Activated CD4-positive, CD25-positive, alpha-beta regulatory T cell treated with anti-CD3 and anti-CD28 coated beads, Interleukin-2, amount 50 U/mL, for 72 hours (primary cell): ENCODE results near the gene RIPOR2.
"Not testable (repeated sequence)": the region's sequence is repeated elsewhere in the genome, so short reads cannot be mapped to it uniquely, and the experiment has no call there.

Experiments
- DNase-seq: peaks from one replicate; pipeline ENCODE4 v3.0.0; 2021

The RIPOR2 gene

GRCh38 chr6:24796616-24797290 lies 139.0 kb downstream of the RIPOR2 start:
- no peak for DNase-seq

- DNase-seq: no peak
These were observed 140.7 kb downstream of the RIPOR2 start for GRCh38 chr6:24795106-24795505.

GRCh38 chr6:24788031-24788665 lies 147.6 kb downstream of the RIPOR2 start:
- DNase-seq: no peak

- DNase-seq: no peak
These were observed 155.6 kb downstream of the RIPOR2 start for GRCh38 chr6:24780206-24780605.

- DNase-seq: no peak
These were observed 156.2 kb downstream of the RIPOR2 start for GRCh38 chr6:24779416-24780016.

GRCh38 chr6:24778878-24779277 lies 156.9 kb downstream of the RIPOR2 start:
- no peak for DNase-seq

- no peak for DNase-seq
These were observed 157.6 kb downstream of the RIPOR2 start for GRCh38 chr6:24778121-24778520.

GRCh38 chr6:24777227-24777626 lies 158.5 kb downstream of the RIPOR2 start:
- DNase-seq: no peak

GRCh38 chr6:24775520-24776058 lies 160.2 kb downstream of the RIPOR2 start:
- no peak for DNase-seq

- peak; percentile 99 for DNase-seq
These were observed 160.9 kb downstream of the RIPOR2 start, which contains the start of gene GMNN for GRCh38 chr6:24774696-24775519. GMNN (plus strand) TSS chr6:24774937; CDS start chr6:24777247, 2,310 bp downstream.

GRCh38 chr6:24768361-24768760 lies 167.4 kb downstream of the RIPOR2 start:
- DNase-seq: no peak

GRCh38 chr6:24766680-24767462 lies 168.9 kb downstream of the RIPOR2 start:
- no peak for DNase-seq

GRCh38 chr6:24765968-24766367 lies 169.8 kb downstream of the RIPOR2 start:
- not testable (repeated sequence) for DNase-seq

GRCh38 chr6:24764833-24765828 lies 170.6 kb downstream of the RIPOR2 start:
- DNase-seq: not testable (repeated sequence)

GRCh38 chr6:24763578-24763977 lies 172.2 kb downstream of the RIPOR2 start:
- DNase-seq: no peak

- no peak for DNase-seq
These were observed 173.9 kb downstream of the RIPOR2 start for GRCh38 chr6:24761851-24762250.

- no peak for DNase-seq
These were observed 174.4 kb downstream of the RIPOR2 start for GRCh38 chr6:24761193-24761835.

- no peak for DNase-seq
These were observed 175.6 kb downstream of the RIPOR2 start for GRCh38 chr6:24760210-24760609.

GRCh38 chr6:24759718-24760117 lies 176.0 kb downstream of the RIPOR2 start:
- no peak for DNase-seq

GRCh38 chr6:24757611-24758010 lies 178.1 kb downstream of the RIPOR2 start:
- no peak for DNase-seq
